ENCODE measurements around the gene ADGRB3. TPM values are rescaled to one million over a fixed set of nuclear protein-coding genes. Genes with fewer than 3 reads are reported as not detected.

ADGRB3 gene
- total and polyA plus RNA-seq, 10 of the 15 experiments (the other 5 are each of a cell fraction or from before 2014, with no cell fraction given) = 0.03 to 0.06 TPM; not detected in 8

- TF ChIP-seq ZNF24 (IDR thresholded peaks at IDR 0.05) = no peak
- TF ChIP-seq E2F4 (IDR thresholded peaks at IDR 0.05; ENCODE audit: low read depth, low read length) = no peak
- TF ChIP-seq BCL3 (IDR thresholded peaks at IDR 0.05; ENCODE audit: borderline replicate concordance, insufficient read depth, low read depth, low read length, poor library complexity, severe bottlenecking) = no peak
- no peak for TF ChIP-seq TCF12 (IDR thresholded peaks at IDR 0.05; ENCODE audit: low read depth, low read length)
- no peak for TF ChIP-seq BMI1 (IDR thresholded peaks at IDR 0.05; ENCODE audit: borderline replicate concordance)
- TF ChIP-seq STAT1 (conservative IDR thresholded peaks at IDR 0.05) = no peak
- ChIA-PET POLR2A (no interaction called here), RAD21 (ENCODE audit: unreplicated experiment) (no interaction called here), CTCF (interaction anchor here (1.6 kb wide), 1 partner anchor 43 kb away, joined by 3 read pairs; no protein-coding TSS in a partner anchor), SMC1A (ENCODE audit: uncharacterized antibody, unreplicated experiment) (no interaction called here)
- FAIRE-seq = no peak
- no peaks in the 10 kb centered on the region for H4K20me1 ChIP-seq (ENCODE audit: control insufficient read depth, insufficient read depth)
- WGBS (ENCODE audit: insufficient coverage, insufficient replicate concordance, low lambda C conversion rate, missing lambda C conversion rate) = 0% methylated on average over 1 of the region's 1 CpG
- H3K9ac ChIP-seq (ENCODE audit: control insufficient read depth, insufficient read depth, low read length) = no peak overlapping the region
- no TSS peak for BruUV-seq (replicated peaks)
- in situ Hi-C loops (cut with MboI) (no loop called here), intact Hi-C loops (cut with micrococcal nuclease; ENCODE audit: unreplicated experiment) (no loop called here)
- H3K4me3 ChIP-seq = no peak overlapping the region
- H3K27ac ChIP-seq (ENCODE audit: control insufficient read depth, insufficient read depth) = no peak overlapping the region
- no peak for DNase-seq (ENCODE audit: low read depth, low spot score)
- no peaks in the 10 kb centered on the region for H3K36me3 ChIP-seq (ENCODE audit: control insufficient read depth in 2 of 2, insufficient read depth in 2 of 2, low read length in 1 of 2)
- H2AFZ ChIP-seq (ENCODE audit: control insufficient read depth, low read depth, low read length) = no peak overlapping the region
- no peaks in the 10 kb centered on the region for H3K79me2 ChIP-seq (ENCODE audit: control insufficient read depth, insufficient read depth, low read length)
- no peaks in the 10 kb centered on the region for H3K27me3 ChIP-seq (replicated peaks in 1 of 2; ENCODE audit: control insufficient read depth in 2 of 2, insufficient read depth in 2 of 2, low read length in 1 of 2)
- no peaks in the 10 kb centered on the region for H3K9me3 ChIP-seq (replicated peaks; ENCODE audit: control insufficient read depth, insufficient read depth, low read length)
- H3K4me1 ChIP-seq (ENCODE audit: control insufficient read depth, insufficient read depth, low read length) = no peaks in the 10 kb centered on the region
- ATAC-seq = no peak
- H3K4me2 ChIP-seq (ENCODE audit: control insufficient read depth, insufficient read depth) = no peak overlapping the region
These were observed 630.6 kb downstream of the ADGRB3 start for GRCh38 chr6:69265706-69266105.

DNA sequence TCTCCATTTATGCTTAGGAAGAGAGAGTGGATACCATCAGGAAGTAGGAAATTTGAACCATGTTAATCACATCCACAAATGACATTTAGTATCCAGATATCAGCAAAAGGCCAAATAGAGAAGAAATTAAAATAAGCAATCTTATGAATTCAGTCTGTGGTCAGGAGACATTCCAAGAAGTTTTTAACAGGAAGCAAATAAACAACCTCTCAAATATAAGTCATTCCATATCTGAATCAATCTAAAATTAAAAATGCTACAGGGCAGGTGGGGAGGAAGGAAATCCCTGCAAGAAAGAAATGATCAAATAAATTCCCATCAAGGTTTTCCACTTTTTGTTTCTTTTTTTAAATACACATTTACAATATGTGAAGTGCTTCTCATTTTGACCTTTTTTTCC is 641.1 kb downstream of the ADGRB3 start:
- Histone ChIP-seq H2AFZ (ENCODE audit: control insufficient read depth, low read depth, low read length) (no peak overlapping the region), H3K36me3 (ENCODE audit: control insufficient read depth in 2 of 2, insufficient read depth in 2 of 2, low read length in 1 of 2) (no peaks in the 10 kb centered on the region), H3K4me1 (ENCODE audit: control insufficient read depth, insufficient read depth, low read length) (no peaks in the 10 kb centered on the region), H4K20me1 (ENCODE audit: control insufficient read depth, insufficient read depth) (no peaks in the 10 kb centered on the region), H3K27me3 (replicated peaks in 1 of 2; ENCODE audit: control insufficient read depth in 2 of 2, insufficient read depth in 2 of 2, low read length in 1 of 2) (no peaks in the 10 kb centered on the region), H3K4me3 (no peak overlapping the region), H3K79me2 (ENCODE audit: control insufficient read depth, insufficient read depth, low read length) (no peaks in the 10 kb centered on the region), H3K4me2 (ENCODE audit: control insufficient read depth, insufficient read depth) (no peak overlapping the region), H3K27ac (ENCODE audit: control insufficient read depth, insufficient read depth) (no peak overlapping the region), H3K9me3 (replicated peaks; ENCODE audit: control insufficient read depth, insufficient read depth, low read length) (no peaks in the 10 kb centered on the region), H3K9ac (ENCODE audit: control insufficient read depth, insufficient read depth, low read length) (no peak overlapping the region)
- TF ChIP-seq DPF2 (IDR thresholded peaks at IDR 0.05) = no peak
- no peak for TF ChIP-seq SREBF1 (IDR thresholded peaks at IDR 0.05; ENCODE audit: low read length)
- TF ChIP-seq, protein P1, sequence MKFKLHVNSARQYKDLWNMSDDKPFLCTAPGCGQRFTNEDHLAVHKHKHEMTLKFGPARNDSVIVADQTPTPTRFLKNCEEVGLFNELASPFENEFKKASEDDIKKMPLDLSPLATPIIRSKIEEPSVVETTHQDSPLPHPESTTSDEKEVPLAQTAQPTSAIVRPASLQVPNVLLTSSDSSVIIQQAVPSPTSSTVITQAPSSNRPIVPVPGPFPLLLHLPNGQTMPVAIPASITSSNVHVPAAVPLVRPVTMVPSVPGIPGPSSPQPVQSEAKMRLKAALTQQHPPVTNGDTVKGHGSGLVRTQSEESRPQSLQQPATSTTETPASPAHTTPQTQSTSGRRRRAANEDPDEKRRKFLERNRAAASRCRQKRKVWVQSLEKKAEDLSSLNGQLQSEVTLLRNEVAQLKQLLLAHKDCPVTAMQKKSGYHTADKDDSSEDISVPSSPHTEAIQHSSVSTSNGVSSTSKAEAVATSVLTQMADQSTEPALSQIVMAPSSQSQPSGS (IDR thresholded peaks at IDR 0.05; ENCODE audit: low read length) = no peak
- no peak for TF ChIP-seq CREB1 (IDR thresholded peaks at IDR 0.05; ENCODE audit: low read depth)
- no TSS peak for BruUV-seq (replicated peaks)
- intact Hi-C loops (cut with micrococcal nuclease; ENCODE audit: unreplicated experiment) (no loop called here), in situ Hi-C loops (cut with MboI) (no loop called here)
- ChIA-PET POLR2A (no interaction called here), CTCF (no interaction called here), RAD21 (ENCODE audit: unreplicated experiment) (no interaction called here), SMC1A (ENCODE audit: uncharacterized antibody, unreplicated experiment) (no interaction called here)
- no peak for ATAC-seq
- DNase-seq (ENCODE audit: low read depth, low spot score) = no peak
- FAIRE-seq = no peak
